LNCAP (cell line): ENCODE data around the gene ARHGAP15.

Source experiments
- TF ChIP-seq, protein P1 (sequence below): fragments of 450-650 bp; IDR thresholded peaks from 2 replicates; pipeline ENCODE4 v1.5.1; 2017; ENCODE audit warnings: mild to moderate bottlenecking

The ARHGAP15 gene

DNA sequence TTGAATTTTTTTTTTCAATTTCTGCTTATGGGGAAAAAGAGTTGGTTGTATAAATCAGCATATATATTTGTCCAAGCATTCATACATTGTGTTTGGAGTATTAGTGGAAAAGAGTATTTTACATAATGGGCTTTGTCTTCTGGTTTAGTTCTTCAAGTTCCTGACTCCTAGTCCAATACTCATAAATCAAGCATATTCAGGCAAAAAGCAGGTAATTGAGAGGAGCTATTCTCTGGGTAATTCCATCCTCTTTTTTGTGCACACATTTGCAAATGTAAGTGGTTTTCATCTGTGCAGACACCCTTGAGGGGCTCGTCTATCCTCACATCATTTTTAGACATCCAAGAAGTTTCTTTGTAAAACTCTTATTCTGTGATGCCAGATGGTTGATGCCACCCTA is 337.2 kb downstream of the ARHGAP15 start:
- TF ChIP-seq, protein P1, sequence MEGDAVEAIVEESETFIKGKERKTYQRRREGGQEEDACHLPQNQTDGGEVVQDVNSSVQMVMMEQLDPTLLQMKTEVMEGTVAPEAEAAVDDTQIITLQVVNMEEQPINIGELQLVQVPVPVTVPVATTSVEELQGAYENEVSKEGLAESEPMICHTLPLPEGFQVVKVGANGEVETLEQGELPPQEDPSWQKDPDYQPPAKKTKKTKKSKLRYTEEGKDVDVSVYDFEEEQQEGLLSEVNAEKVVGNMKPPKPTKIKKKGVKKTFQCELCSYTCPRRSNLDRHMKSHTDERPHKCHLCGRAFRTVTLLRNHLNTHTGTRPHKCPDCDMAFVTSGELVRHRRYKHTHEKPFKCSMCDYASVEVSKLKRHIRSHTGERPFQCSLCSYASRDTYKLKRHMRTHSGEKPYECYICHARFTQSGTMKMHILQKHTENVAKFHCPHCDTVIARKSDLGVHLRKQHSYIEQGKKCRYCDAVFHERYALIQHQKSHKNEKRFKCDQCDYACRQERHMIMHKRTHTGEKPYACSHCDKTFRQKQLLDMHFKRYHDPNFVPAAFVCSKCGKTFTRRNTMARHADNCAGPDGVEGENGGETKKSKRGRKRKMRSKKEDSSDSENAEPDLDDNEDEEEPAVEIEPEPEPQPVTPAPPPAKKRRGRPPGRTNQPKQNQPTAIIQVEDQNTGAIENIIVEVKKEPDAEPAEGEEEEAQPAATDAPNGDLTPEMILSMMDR, result no peak

GRCh38 chr2:143467011-143467410 is 337.8 kb downstream of the ARHGAP15 start:
- TF ChIP-seq, protein P1, result no peak

- TF ChIP-seq, protein P1, result no peak
Observed at GRCh38 chr2:143468341-143468888, 339.2 kb downstream of the ARHGAP15 start.

DNA sequence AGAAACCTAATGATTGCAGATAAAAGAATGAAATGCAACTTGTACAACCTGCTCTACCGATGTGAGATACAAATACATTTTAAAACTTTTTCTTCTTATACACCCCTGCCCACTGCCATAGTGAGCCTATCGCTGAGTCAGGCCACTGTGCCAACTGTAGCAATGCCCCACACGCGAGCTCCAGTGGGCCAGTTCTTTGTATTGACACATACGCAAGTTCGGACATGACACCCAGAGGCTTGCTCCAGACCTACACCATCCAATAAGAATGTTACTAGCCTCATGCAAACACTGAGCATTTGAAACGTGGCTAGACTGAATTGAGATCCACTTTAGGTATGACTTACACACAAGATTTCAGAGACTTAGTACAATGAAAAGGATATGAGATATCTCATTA is 340.1 kb downstream of the ARHGAP15 start:
- TF ChIP-seq, protein P1, result no peak

- TF ChIP-seq, protein P1, result no peak
Observed at GRCh38 chr2:143471550-143471949, 342.3 kb downstream of the ARHGAP15 start.

GRCh38 chr2:143473216-143473615 is 344.0 kb downstream of the ARHGAP15 start:
- TF ChIP-seq, protein P1, result no peak

GRCh38 chr2:143473820-143474219 is 344.6 kb downstream of the ARHGAP15 start:
- TF ChIP-seq, protein P1, result no peak

DNA sequence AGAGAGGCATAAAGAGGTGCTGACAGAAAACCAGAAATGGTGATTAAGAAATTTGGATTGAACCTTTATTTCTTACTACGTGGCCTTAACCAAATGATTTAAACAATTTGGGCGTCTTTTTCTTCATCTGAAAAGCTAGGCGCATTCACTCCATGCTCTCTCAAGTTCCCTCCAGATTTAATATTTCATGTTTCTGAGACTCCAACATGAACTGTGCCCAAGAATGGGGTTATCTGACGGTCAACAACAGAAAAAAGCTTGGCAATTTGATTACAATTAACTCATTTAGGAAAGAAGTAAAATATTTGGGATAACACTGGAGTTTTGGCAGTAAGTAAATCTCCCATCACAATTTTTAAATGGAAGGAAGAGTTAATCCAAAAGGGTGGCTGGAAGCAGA is 345.4 kb downstream of the ARHGAP15 start:
- TF ChIP-seq, protein P1, result no peak
